ENCODE measurements around the gene MBNL3. TPM values are rescaled to one million over a fixed set of nuclear protein-coding genes. Genes with fewer than 3 reads are reported as not detected.
"Not testable (repeated sequence)": the region's sequence is repeated elsewhere in the genome, so short reads cannot be mapped to it uniquely, and the experiment has no call there.

MBNL3 gene
- total RNA-seq, 3 donors from 2014 or later: 17.2 to 51.4 (median 40.6) TPM

DNA sequence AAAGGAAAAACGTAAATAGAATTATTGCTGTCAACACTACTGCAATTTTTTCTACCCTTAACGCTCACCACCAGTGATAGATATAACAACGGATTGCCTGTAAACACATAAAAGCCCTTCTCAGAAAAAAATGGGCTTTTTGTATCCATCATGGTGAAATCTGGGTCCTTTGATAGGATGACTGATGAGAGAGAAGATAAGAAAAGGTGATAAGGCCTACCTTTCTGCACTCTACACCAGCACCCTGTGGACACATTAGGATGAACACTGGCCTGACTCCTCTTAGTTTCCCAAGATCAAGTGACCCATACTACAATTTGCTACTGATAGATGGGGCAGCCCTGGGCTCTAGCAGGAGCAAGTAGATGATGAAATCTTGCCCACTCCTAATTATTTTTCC, 157.3 kb downstream of the MBNL3 start:
- Histone ChIP-seq H3K4me1 (ENCODE audit: low read depth) (no peaks in the 10 kb centered on the region), H3K36me3 (ENCODE audit: low read depth) (no peaks in the 10 kb centered on the region), H3K9me3 (no peaks in the 10 kb centered on the region), H3K4me3 (no peak overlapping the region)
- intact Hi-C loops (cut with DNase I, micrococcal nuclease): no loop called here
- DNase-seq (no peak), ATAC-seq (no peak)
- TF ChIP-seq, protein P1, sequence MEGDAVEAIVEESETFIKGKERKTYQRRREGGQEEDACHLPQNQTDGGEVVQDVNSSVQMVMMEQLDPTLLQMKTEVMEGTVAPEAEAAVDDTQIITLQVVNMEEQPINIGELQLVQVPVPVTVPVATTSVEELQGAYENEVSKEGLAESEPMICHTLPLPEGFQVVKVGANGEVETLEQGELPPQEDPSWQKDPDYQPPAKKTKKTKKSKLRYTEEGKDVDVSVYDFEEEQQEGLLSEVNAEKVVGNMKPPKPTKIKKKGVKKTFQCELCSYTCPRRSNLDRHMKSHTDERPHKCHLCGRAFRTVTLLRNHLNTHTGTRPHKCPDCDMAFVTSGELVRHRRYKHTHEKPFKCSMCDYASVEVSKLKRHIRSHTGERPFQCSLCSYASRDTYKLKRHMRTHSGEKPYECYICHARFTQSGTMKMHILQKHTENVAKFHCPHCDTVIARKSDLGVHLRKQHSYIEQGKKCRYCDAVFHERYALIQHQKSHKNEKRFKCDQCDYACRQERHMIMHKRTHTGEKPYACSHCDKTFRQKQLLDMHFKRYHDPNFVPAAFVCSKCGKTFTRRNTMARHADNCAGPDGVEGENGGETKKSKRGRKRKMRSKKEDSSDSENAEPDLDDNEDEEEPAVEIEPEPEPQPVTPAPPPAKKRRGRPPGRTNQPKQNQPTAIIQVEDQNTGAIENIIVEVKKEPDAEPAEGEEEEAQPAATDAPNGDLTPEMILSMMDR (IDR thresholded peaks at IDR 0.05): no peak

GRCh38 chrX:132331000-132331399, 157.8 kb downstream of the MBNL3 start:
- ATAC-seq (no peak), DNase-seq (no peak)
- no peaks in the 10 kb centered on the region for H3K9me3 ChIP-seq
- intact Hi-C loops (cut with DNase I, micrococcal nuclease): no loop called here
- TF ChIP-seq, protein P1 (IDR thresholded peaks at IDR 0.05): no peak
- H3K4me1 ChIP-seq (ENCODE audit: low read depth): no peaks in the 10 kb centered on the region
- no peaks in the 10 kb centered on the region for H3K36me3 ChIP-seq (ENCODE audit: low read depth)
- H3K4me3 ChIP-seq: no peak overlapping the region

DNA sequence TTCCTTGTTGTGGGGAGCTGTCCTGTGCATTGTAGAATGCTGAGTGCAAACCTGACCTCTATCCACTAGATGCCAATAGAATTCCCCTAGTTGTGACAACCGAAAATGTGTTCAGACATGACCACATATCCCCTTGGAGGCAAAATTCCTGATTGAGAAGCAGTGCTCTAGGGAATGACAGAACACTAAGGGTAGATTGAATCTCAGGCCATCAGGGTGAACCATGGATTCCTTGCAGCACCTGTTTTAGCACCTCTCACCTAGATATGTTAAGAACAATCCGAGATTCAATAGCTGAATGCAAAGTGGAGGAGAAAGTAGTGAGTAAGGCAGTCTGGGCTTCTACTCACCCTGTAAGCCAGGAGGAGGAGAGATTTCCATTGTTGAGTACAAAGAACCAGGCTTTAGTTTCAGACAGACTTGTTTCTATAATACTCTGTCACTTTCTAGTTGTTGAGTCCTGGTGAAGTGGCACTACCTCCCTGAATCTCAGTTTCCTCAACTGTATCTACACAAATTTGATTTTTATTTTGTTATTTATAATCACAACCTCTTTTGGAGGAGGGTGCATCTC, 158.6 kb downstream of the MBNL3 start:
- ATAC-seq: no peak
- DNase-seq: no peak
- no peaks in the 10 kb centered on the region for H3K36me3 ChIP-seq (ENCODE audit: low read depth)
- intact Hi-C loops (cut with DNase I, micrococcal nuclease): no loop called here
- no peaks in the 10 kb centered on the region for H3K4me1 ChIP-seq (ENCODE audit: low read depth)
- H3K4me3 ChIP-seq: no peak overlapping the region
- H3K9me3 ChIP-seq: no peaks in the 10 kb centered on the region
- TF ChIP-seq, protein P1 (IDR thresholded peaks at IDR 0.05): no peak

- H3K36me3 ChIP-seq (ENCODE audit: low read depth); ATAC-seq; H3K4me3 ChIP-seq; H3K4me1 ChIP-seq (ENCODE audit: low read depth); H3K9me3 ChIP-seq; DNase-seq; intact Hi-C loops (cut with DNase I, micrococcal nuclease): not testable (repeated sequence)
Observed at GRCh38 chrX:132326960-132327359, 161.9 kb downstream of the MBNL3 start.
